HG03139 (cell line): Measurements from ENCODE around the gene FAM124A.

Source experiments
- ATAC-seq: cut with Tn5 transposase; IDR thresholded peaks from one replicate; pipeline ENCODE4 v1.9.1; 2021; ENCODE audit not compliant: unreplicated experiment

FAM124A gene

DNA sequence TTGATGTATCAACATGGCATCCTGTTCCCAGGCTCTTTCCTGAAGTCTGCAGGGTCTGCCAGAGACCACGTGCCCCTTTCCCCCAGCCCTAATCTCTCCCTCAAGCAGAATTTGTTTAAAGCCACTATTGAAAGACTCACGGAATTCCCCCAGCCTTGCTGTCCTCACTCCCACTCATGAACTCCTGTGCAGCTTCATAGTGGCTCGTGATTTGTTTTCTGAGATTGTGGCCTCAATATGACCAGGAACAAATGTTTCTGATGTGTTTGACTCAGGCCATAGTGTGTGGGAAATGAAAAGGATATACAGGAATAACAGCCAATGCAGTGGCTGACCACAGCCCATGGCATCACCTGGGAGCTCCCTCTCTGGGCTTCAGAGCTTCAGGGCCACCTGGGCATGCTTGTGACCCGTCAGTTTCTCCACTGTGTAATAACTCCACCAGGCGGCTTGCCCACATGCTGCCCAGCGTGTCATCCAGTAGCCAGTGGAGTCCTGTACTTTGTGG lies 109.2 kb downstream of the FAM124A start:
- ATAC-seq = no peak

DNA sequence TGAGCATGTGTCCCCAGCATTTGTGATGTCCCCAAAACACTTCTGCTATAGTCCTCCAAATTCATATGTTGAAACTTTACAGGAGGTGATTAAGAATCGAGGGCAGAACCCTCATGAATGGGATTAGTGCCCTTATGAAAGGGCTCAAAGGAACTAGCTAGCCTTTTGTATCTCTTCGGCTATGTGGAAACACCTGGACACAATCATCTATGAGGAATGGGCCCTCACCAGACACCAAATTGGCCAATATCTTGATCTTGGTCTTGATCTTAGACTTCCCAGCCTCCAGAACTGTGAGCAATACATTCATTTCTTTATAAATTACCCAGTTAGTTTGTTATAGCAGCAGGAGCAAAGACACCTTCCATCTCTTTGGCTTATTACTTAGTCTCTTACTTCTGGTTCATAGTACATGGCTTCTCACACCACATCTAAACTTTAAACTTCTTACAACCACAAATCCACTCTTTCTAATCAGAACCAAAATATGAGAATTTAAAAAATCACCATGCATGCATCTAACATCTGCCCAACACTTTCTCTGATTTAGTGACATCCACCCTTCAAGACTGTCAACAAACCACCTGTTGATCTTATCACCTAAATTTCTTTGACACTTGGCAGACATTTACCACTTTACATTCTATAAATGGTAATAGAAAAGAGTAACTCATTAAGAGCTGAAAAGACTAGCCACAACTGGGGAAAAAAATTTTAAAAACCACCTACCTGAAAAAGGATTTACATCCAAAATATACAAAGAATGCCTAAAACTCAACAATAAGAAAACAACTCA lies 110.6 kb downstream of the FAM124A start:
- ATAC-seq = no peak

DNA sequence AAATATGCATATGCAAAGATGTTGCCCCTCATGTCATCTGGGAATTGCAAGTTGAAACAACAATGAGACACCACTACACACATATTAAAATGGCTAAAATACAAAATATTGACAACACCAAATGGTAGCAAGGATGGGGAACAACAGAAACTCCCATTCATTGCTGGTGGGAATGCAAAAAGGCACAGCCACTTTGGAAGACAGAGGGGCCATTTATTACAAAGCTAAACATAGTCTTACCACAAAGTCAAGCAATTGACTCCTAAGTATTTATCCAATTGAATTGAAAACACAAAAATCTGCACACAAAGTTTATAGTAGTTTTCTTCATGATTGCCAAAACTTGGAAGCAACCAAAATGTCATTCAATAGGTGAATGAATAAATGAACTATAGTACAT lies 111.2 kb downstream of the FAM124A start:
- no peak for ATAC-seq

DNA sequence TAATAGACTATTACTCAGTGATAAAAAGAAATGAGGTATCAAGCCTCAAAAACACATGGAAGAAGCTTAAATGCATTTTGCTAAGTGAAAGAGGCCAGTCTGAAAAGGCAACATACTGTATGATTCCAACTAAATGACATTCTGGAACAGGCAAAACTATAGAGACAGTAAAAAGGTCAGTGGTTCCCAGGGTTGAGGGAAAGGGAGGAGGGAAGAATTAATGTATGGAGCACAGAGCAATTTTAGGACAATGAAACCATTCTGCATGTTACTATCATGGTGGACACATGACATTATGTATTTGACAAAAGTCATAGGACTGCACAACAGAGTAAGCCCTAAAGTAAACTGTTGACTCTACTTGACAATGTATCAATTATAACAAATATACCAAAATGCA lies 111.6 kb downstream of the FAM124A start:
- ATAC-seq = no peak
